PC-3 (cell line): ENCODE data around the gene COPS8.

ENCODE experiments used
- EZH2 ChIP-seq: fragments of 300-600 bp; sonication (generic); IDR thresholded peaks from one replicate; pipeline ENCODE4 v1.6.1; 2017; ENCODE audit warnings: antibody characterized with exemption, mild to moderate bottlenecking, low read length; ENCODE audit not compliant: unreplicated experiment
- TF ChIP-seq, protein P1 (sequence below): fragments of 300-600 bp; sonication (generic); conservative IDR thresholded peaks from 2 replicates; pipeline ENCODE4 v1.5.1; 2017; ENCODE audit warnings: antibody characterized with exemption, low read depth, mild to moderate bottlenecking, low read length

GRCh38 chr2:237121321-237121720 is 35.6 kb downstream of the COPS8 start:
- TF ChIP-seq, protein P1, sequence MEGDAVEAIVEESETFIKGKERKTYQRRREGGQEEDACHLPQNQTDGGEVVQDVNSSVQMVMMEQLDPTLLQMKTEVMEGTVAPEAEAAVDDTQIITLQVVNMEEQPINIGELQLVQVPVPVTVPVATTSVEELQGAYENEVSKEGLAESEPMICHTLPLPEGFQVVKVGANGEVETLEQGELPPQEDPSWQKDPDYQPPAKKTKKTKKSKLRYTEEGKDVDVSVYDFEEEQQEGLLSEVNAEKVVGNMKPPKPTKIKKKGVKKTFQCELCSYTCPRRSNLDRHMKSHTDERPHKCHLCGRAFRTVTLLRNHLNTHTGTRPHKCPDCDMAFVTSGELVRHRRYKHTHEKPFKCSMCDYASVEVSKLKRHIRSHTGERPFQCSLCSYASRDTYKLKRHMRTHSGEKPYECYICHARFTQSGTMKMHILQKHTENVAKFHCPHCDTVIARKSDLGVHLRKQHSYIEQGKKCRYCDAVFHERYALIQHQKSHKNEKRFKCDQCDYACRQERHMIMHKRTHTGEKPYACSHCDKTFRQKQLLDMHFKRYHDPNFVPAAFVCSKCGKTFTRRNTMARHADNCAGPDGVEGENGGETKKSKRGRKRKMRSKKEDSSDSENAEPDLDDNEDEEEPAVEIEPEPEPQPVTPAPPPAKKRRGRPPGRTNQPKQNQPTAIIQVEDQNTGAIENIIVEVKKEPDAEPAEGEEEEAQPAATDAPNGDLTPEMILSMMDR, result no peak
- TF ChIP-seq EZH2, result no peak
